HEK293 (cell line): ENCODE measurements around the gene MYO1B.

Source experiments
- CTCF ChIA-PET: fragments of 350-600 bp; formaldehyde crosslinking; extraction: SDS; loops from one replicate; lab custom pipeline; 2021; ENCODE audit warnings: antibody characterized with exemption; lab: Yijun Ruan, JAX
- POLR2A ChIA-PET: fragments of 300-600 bp; formaldehyde crosslinking; extraction: SDS; loops from one replicate; lab custom pipeline; 2020; ENCODE audit warnings: antibody characterized with exemption, inconsistent platforms; lab: Yijun Ruan, JAX
- H3K27ac ChIP-seq: fragments of 200-500 bp; sonication (Bioruptor generic); 2 replicates; pipeline ENCODE4 v1.5.1; 2014; ENCODE audit warnings: low read depth, low read length, control low read depth, inconsistent platforms; ENCODE audit errors: extremely low read depth
- H3K36me3 ChIP-seq, 2 experiments: fragments of 200-500 bp in 1 of 2; sonication (Bioruptor generic) in 1 of 2; 1 replicate in 1 of 2; 2 replicates in 1 of 2; pipeline ENCODE4 v1.5.1; 2014 to 2017; ENCODE audit warnings: inconsistent platforms in 2 of 2, low read length in 2 of 2; ENCODE audit not compliant: control insufficient read depth in 2 of 2, insufficient read depth in 1 of 2
- H3K4me1 ChIP-seq: fragments of 200-500 bp; sonication (Bioruptor generic); 2 replicates; pipeline ENCODE4 v1.5.1; 2014; ENCODE audit warnings: mild to moderate bottlenecking, low read length, inconsistent platforms; ENCODE audit not compliant: control insufficient read depth, insufficient read depth
- H3K4me3 ChIP-seq: 2 replicates; pipeline ENCODE4 v1.5.1; 2011; ENCODE audit warnings: low read depth, mild to moderate bottlenecking, control low read depth, low read length, moderate library complexity
- H3K9me3 ChIP-seq: fragments of 200-500 bp; sonication (Bioruptor generic); 2 replicates; pipeline ENCODE4 v1.5.1; 2014; ENCODE audit warnings: low read depth, low read length, inconsistent platforms; ENCODE audit not compliant: control insufficient read depth, insufficient read depth
- GLI2 ChIP-seq: fragments of 450-650 bp; formaldehyde crosslinking; IDR thresholded peaks from 2 replicates; pipeline ENCODE4; 2017; ENCODE audit warnings: missing biosample characterization, missing genetic modification characterization, low read depth, borderline replicate concordance
- GLIS1 ChIP-seq: fragments of 450-650 bp; formaldehyde crosslinking; IDR thresholded peaks from 2 replicates; pipeline ENCODE4 v1.5.1; 2016; ENCODE audit warnings: missing biosample characterization, missing genetic modification characterization
- HOXC10 ChIP-seq: sonication (generic); formaldehyde crosslinking; IDR thresholded peaks from 2 replicates; pipeline ENCODE4 v1.8.1; 2023; ENCODE audit warnings: mild to moderate bottlenecking, missing genetic modification reagents
- OVOL3 ChIP-seq: fragments of 450-650 bp; formaldehyde crosslinking; IDR thresholded peaks from 2 replicates; pipeline ENCODE4 v1.5.1; 2016; ENCODE audit warnings: missing biosample characterization, missing genetic modification characterization
- PRDM1 ChIP-seq: fragments of 450-650 bp; formaldehyde crosslinking; IDR thresholded peaks from 2 replicates; pipeline ENCODE4; 2016; ENCODE audit warnings: missing biosample characterization, missing genetic modification characterization
- ZIC2 ChIP-seq: fragments of 450-650 bp; formaldehyde crosslinking; IDR thresholded peaks from 2 replicates; pipeline ENCODE4 v1.5.1; 2016; ENCODE audit warnings: missing biosample characterization, missing genetic modification characterization
- ZNF175 ChIP-seq: fragments of 450-650 bp; formaldehyde crosslinking; IDR thresholded peaks from 2 replicates; pipeline ENCODE4 v1.5.1; 2016; ENCODE audit warnings: missing biosample characterization, missing genetic modification characterization
- ZNF184 ChIP-seq: fragments of 450-650 bp; IDR thresholded peaks from 2 replicates; pipeline ENCODE4 v1.5.1; 2018; ENCODE audit warnings: missing biosample characterization, mild to moderate bottlenecking, missing genetic modification characterization
- ZNF266 ChIP-seq: fragments of 450-650 bp; formaldehyde crosslinking; IDR thresholded peaks from 2 replicates; pipeline ENCODE4 v1.5.1; 2016; ENCODE audit warnings: missing biosample characterization, missing genetic modification characterization, low read depth
- ZNF37A ChIP-seq: fragments of 450-650 bp; IDR thresholded peaks from 2 replicates; pipeline ENCODE4 v1.5.1; 2018; ENCODE audit warnings: missing biosample characterization, missing genetic modification characterization
- ZNF394 ChIP-seq: fragments of 450-650 bp; formaldehyde crosslinking; IDR thresholded peaks from 2 replicates; pipeline ENCODE4 v1.5.1; 2016; ENCODE audit warnings: missing biosample characterization, missing genetic modification characterization, mild to moderate bottlenecking, moderate library complexity, borderline replicate concordance
- ZNF433 ChIP-seq: fragments of 450-650 bp; formaldehyde crosslinking; IDR thresholded peaks from 2 replicates; pipeline ENCODE4 v1.5.1; 2016; ENCODE audit warnings: missing biosample characterization, missing genetic modification characterization, low read depth
- ZNF48 ChIP-seq: fragments of 450-650 bp; formaldehyde crosslinking; IDR thresholded peaks from 2 replicates; pipeline ENCODE4 v1.5.1; 2016; ENCODE audit warnings: missing biosample characterization, missing genetic modification characterization
- ZNF544 ChIP-seq: fragments of 450-650 bp; formaldehyde crosslinking; IDR thresholded peaks from 2 replicates; pipeline ENCODE4 v1.5.0; 2017; ENCODE audit warnings: missing biosample characterization, missing genetic modification characterization
- ZNF560 ChIP-seq: fragments of 450-650 bp; formaldehyde crosslinking; IDR thresholded peaks from 2 replicates; pipeline ENCODE4 v1.5.1; 2017; ENCODE audit warnings: missing biosample characterization, missing genetic modification characterization, borderline replicate concordance
- ZNF571 ChIP-seq: fragments of 450-650 bp; formaldehyde crosslinking; IDR thresholded peaks from 2 replicates; pipeline ENCODE4 v1.5.0; 2017; ENCODE audit warnings: missing biosample characterization, missing genetic modification characterization
- ZNF843 ChIP-seq: fragments of 450-650 bp; formaldehyde crosslinking; IDR thresholded peaks from 2 replicates; pipeline ENCODE4 v1.5.1; 2016; ENCODE audit warnings: missing biosample characterization, missing genetic modification characterization
- TF ChIP-seq, protein P1 (sequence below): sonication (generic); formaldehyde crosslinking; IDR thresholded peaks from 2 replicates; pipeline ENCODE4 v1.8.1; 2022; ENCODE audit warnings: mild to moderate bottlenecking, moderate library complexity, missing genetic modification reagents

MYO1B gene

DNA sequence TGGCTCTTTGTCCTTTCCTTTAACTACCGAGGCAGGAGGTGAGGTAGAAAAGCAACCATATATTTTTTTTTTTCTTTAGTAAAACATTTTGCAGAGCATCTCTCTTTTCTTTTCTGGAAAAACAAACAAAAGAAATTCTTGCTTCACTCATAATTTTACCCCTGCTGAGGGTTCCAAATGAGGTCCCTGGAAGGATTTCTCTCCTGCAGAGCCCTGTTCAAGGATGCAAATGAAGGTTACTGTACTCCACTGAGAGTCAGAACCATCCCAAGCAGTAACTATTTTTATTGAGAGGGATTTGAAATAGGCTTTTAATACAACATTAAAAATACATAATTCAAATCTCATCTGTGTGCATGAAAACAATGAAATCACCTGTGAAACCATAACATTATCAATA, 19.5 kb upstream of the MYO1B start:
- ChIA-PET CTCF (no interaction called here), POLR2A (no interaction called here)
- H3K36me3 ChIP-seq = no peaks in the 10 kb centered on the region
- no peak for TF ChIP-seq ZNF433 (tag by site-specific recombination)
- 0 out of 2 replicates have a peak, but pooled peaks have one; percentile 13 for TF ChIP-seq GLIS1 (tag by site-specific recombination)
- no peak overlapping the region for H3K4me3 ChIP-seq
- no peaks in the 10 kb centered on the region for H3K4me1 ChIP-seq
- no peaks in the 10 kb centered on the region for H3K9me3 ChIP-seq
- no peak overlapping the region for H3K27ac ChIP-seq

DNA sequence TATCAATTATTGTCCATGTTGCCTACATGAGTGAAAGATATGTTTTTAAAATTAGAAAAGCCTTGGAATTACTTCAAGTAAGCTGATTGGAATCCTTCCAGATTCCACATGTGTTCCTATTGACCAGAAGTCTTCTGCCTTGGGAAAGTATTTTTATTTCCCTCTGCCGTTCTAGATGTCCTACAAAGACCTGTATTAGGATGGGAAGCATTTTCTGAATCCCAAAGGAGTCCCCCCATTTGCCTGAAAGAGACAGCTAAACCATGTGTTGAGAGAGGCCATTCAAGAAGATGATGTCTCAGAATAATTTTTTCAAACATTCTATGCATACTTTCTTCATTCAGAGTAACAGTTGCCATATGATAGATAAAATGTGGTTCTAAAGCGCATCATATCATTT, 19.0 kb upstream of the MYO1B start:
- no peak overlapping the region for H3K27ac ChIP-seq
- ChIA-PET CTCF (no interaction called here), POLR2A (no interaction called here)
- H3K4me3 ChIP-seq = no peak overlapping the region
- TF ChIP-seq ZNF394 (tag by site-specific recombination) (no peak), ZNF843 (tag by site-specific recombination) (no peak), ZNF175 (tag by site-specific recombination) (no peak), ZNF544 (tag by site-specific recombination) (no peak), OVOL3 (tag by site-specific recombination) (no peak), HOXC10 (CRISPR knock-in tag) (no peak), ZNF560 (tag by site-specific recombination) (no peak), ZNF37A (tag by site-specific recombination) (no peak), PRDM1 (tag by site-specific recombination) (no peak)
- H3K4me1 ChIP-seq = no peaks in the 10 kb centered on the region
- no peaks in the 10 kb centered on the region for H3K9me3 ChIP-seq
- no peaks in the 10 kb centered on the region for H3K36me3 ChIP-seq

DNA sequence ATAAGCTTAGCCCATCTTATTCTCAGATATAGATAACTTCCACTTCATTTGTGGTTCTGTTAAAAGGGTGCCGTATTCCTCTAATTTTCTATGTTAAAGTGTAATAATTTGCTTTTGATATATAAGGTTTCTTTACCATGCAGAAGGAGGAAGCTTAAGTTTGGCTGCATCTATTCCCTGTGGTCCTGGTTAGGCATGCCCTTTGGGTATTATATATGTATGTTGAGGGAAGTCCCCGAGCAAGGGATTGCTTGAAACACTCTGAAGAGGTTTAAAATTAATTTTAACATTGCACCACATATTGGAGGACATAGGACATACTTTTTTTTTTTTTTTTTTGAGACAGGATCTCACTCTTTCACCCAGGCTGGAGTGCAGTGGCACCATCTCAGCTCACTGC, 16.9 kb upstream of the MYO1B start:
- TF ChIP-seq, protein P1, sequence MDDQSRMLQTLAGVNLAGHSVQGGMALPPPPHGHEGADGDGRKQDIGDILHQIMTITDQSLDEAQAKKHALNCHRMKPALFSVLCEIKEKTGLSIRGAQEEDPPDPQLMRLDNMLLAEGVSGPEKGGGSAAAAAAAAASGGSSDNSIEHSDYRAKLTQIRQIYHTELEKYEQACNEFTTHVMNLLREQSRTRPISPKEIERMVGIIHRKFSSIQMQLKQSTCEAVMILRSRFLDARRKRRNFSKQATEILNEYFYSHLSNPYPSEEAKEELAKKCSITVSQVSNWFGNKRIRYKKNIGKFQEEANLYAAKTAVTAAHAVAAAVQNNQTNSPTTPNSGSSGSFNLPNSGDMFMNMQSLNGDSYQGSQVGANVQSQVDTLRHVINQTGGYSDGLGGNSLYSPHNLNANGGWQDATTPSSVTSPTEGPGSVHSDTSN (CRISPR knock-in tag) = no peak
- no peak for TF ChIP-seq ZNF571 (tag by site-specific recombination)
- TF ChIP-seq GLI2 (tag by site-specific recombination) = no peak
- TF ChIP-seq ZNF48 (tag by site-specific recombination) = no peak
- Histone ChIP-seq H3K36me3 (no peaks in the 10 kb centered on the region), H3K9me3 (no peaks in the 10 kb centered on the region), H3K4me3 (no peak overlapping the region), H3K27ac (no peak overlapping the region), H3K4me1 (no peaks in the 10 kb centered on the region)
- ChIA-PET POLR2A (no interaction called here), CTCF (interaction anchor here (0.7 to 1.5 kb wide), 4 partner anchors 10 to 759 kb away, joined by 3 to 8 read pairs (median 6); no protein-coding TSS in a partner anchor)

DNA sequence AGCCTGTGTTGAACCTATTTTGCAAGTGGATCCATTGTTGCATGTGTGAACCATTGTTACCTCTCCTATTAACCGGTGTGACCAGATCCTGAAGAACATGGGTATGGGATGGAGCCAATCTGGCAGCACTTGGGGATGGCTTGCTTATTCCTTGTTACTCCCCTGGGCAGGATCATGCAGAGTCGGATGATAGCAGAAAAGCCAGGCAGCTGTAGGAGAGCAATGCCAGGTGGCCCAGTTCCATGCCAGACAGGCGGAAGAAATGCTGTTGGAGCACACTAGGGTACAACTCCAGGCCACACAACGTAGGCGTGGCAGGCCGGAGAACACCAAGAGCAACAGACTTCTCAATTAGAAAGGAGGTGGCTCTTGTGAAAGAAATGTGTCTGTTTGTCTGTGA, 16.3 kb upstream of the MYO1B start:
- Histone ChIP-seq H3K36me3 (no peaks in the 10 kb centered on the region), H3K9me3 (no peaks in the 10 kb centered on the region), H3K27ac (no peak overlapping the region), H3K4me1 (no peaks in the 10 kb centered on the region), H3K4me3 (no peak overlapping the region)
- CTCF ChIA-PET = no interaction called here
- TF ChIP-seq ZNF184 (tag by site-specific recombination) (no peak), ZNF266 (tag by site-specific recombination) (no peak), ZIC2 (tag by site-specific recombination) (no peak)
- POLR2A ChIA-PET = no interaction called here
